ENCODE results near the gene LYRM2. TPM values are rescaled to one million over a fixed set of nuclear protein-coding genes. Genes with fewer than 3 reads are reported as not detected.

The LYRM2 gene
- total RNA-seq, 3 donors from 2014 or later: 29.1 to 32.8 (median 29.7) TPM

DNA sequence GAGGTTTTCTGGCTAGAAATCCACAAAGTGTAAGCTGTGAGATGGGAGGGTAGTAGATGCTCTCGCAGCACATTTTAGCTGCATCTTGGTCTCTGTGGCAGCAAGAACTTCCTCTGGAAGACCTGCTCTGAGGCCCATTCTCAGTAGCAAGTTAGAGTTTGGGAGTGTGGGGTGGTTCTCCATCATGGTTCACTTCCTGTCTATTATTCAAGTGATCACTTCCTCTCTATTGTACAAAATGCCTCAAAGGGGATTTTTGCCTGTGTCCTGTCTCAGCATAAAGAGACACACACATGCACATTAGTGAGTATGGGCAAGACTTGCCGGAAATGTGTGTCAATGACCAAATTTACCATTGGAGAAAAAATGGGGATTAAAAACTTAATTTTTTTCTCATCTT lies 42.5 kb downstream of the LYRM2 start:
- Mint-ChIP-seq H3K36me3 (ENCODE audit: insufficient read depth) (peaks cover 5% of the 10 kb centered on the region), H3K9me3 (peaks cover 5% of the 10 kb centered on the region), H3K4me3 (no peak overlapping the region), H3K4me1 (ENCODE audit: low read depth) (peaks cover 17% of the 10 kb centered on the region), H3K27me3 (ENCODE audit: low read depth) (no peaks in the 10 kb centered on the region)
- ATAC-seq (peak; percentile 48 to 62), DNase-seq (no peak)

DNA sequence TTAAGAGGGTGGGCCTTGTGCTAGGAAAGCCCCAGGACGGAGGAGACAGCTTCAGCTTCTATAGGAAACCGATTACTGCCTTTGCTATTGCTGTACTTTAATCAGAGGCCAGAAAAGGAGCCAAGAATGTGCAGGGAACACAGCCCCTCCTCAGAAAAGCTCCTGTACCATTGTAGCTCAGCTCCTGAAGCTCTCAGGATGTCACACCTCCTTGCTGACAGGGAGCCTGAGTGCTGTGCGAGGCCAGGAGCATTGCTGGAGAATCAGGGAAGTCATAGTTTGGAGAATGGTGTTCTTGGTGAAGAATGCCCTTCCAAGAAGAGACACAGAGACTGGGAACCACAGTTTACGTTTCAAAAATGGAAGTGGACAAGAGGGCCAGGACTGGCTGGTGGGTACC lies 46.8 kb downstream of the LYRM2 start:
- no peak overlapping the region for H3K4me3 Mint-ChIP-seq
- H3K9me3 Mint-ChIP-seq: no peaks in the 10 kb centered on the region
- ATAC-seq: no peak
- no peak for DNase-seq
- H3K36me3 Mint-ChIP-seq (ENCODE audit: insufficient read depth): no peaks in the 10 kb centered on the region
- peaks cover 10% of the 10 kb centered on the region for H3K4me1 Mint-ChIP-seq (ENCODE audit: low read depth)
- no peaks in the 10 kb centered on the region for H3K27me3 Mint-ChIP-seq (ENCODE audit: low read depth)

DNA sequence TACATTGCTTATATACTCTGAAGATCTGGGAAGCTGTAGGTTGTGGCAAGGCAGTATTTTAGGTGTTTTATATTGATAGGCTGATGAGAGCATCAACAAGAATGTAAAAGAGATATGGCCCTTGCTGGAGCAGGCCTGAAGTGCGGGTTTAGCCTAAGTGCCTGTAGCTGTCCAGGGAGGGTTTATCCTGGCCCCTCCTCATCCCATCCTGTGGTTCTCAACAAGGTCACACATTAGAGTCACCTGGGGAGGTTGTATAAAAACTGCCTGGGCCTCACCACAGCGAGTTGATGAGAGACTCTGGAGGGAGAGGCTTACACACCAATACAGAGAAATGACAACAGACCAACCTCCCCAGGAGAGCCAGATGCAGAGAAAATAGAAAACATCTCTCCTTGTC lies 48.4 kb downstream of the LYRM2 start:
- no peaks in the 10 kb centered on the region for H3K36me3 Mint-ChIP-seq (ENCODE audit: insufficient read depth)
- DNase-seq (no peak), ATAC-seq (no peak)
- no peaks in the 10 kb centered on the region for H3K27me3 Mint-ChIP-seq (ENCODE audit: low read depth)
- H3K4me3 Mint-ChIP-seq: no peak overlapping the region
- H3K9me3 Mint-ChIP-seq: no peaks in the 10 kb centered on the region
- H3K4me1 Mint-ChIP-seq (ENCODE audit: low read depth): no peaks in the 10 kb centered on the region

DNA sequence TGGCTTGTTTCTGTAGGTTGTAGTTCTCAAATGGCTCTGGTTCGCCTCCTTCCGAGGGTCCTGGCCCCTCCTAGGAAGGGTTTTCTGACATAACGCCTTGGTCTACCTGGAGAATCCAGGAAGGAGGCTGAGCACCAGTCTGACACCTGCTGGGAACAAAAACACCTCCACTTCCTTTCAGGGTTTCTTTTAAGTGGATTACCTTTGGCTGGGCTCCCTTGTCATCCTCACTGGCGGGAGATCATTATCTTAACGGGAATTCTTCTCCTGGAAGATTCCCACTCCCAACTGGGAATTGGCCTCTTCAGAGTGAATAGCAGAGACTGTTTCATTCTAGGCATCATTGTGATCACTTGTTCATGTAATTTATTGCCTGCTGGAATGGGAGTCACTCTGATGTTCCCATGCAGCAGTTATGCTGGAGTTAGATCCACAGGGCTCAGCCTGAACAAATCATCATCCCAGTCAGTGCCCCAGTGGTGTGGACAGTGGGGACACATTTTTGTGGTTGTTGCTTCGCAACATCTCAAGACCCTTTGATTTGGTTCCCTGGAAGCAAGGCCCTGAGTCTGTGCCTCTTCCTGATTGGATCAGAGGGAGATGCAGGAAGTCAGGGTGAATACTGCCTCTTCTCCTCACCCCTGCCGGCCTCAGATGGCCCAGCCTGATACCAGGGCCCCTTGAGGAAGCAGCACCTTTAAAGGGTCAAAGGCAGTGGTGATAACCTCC lies 49.1 kb downstream of the LYRM2 start:
- Mint-ChIP-seq H3K27me3 (ENCODE audit: low read depth) (no peaks in the 10 kb centered on the region), H3K4me3 (no peak overlapping the region), H3K9me3 (no peaks in the 10 kb centered on the region), H3K36me3 (ENCODE audit: insufficient read depth) (no peaks in the 10 kb centered on the region), H3K4me1 (ENCODE audit: low read depth) (no peaks in the 10 kb centered on the region)
- DNase-seq (no peak), ATAC-seq (no peak)

DNA sequence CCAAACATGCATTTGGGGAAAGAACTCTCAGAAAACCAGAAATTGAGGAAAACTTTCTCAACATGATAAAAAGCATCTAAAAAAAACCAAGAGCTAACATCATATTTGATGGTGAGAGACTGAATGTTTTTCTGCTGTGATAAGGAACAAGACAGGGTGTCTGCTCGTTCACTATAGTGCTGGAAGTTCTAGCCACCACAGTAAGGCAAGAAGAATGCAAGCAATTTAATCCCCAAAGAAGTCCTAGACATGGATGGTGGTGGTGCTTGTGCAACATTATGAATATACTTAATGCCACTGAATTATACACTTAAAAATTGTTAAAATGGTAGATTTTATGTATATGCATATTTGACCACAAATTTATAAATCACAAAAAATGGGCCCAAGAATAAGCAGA lies 53.4 kb downstream of the LYRM2 start:
- Mint-ChIP-seq H3K27me3 (ENCODE audit: low read depth) (no peaks in the 10 kb centered on the region), H3K4me1 (ENCODE audit: low read depth) (no peaks in the 10 kb centered on the region), H3K36me3 (ENCODE audit: insufficient read depth) (no peaks in the 10 kb centered on the region), H3K9me3 (no peaks in the 10 kb centered on the region), H3K4me3 (no peak overlapping the region)
- DNase-seq (no peak), ATAC-seq (no peak)

DNA sequence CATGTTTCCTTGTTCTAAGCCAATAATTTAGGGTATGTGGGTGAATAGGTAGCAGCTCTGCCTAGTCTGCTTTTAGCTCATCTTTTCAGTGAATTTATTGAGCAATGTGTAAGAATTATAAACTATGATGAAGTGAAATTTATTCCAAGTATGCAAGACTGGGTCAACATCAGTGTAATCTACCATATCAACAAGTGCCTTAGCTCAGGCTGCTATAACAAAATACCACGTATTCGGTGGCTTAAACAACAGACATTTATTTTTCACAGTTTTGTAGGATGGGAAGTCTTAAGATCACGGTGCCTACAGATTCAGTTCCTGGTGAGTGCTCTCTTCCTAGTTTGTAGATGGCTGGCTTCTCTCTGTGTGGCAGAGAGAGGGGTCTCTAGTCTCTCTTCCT lies 54.0 kb downstream of the LYRM2 start:
- no peaks in the 10 kb centered on the region for H3K9me3 Mint-ChIP-seq
- no peak overlapping the region for H3K4me3 Mint-ChIP-seq
- no peaks in the 10 kb centered on the region for H3K27me3 Mint-ChIP-seq (ENCODE audit: low read depth)
- no peaks in the 10 kb centered on the region for H3K4me1 Mint-ChIP-seq (ENCODE audit: low read depth)
- ATAC-seq (no peak), DNase-seq (no peak)
- no peaks in the 10 kb centered on the region for H3K36me3 Mint-ChIP-seq (ENCODE audit: insufficient read depth)

DNA sequence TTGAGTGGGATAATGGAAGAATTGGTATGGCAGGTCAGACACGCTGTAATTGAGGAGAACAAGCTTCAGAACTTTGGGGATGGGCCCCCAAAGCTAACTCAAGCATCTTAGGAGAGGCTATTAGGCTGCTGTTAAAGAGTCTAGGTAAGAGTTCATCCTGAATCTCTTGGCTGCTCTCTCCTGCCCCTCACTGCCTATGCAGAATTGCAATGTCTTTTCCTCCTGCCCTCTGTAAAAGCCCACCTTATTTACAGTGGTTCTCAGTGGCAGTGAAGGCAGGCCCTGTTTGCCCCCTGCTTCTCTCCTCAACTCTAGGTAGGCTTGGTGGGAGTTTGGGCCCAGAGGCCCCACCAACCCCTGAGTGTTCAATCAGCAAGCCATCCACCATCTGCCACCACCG lies 55.0 kb downstream of the LYRM2 start:
- Mint-ChIP-seq H3K9me3 (no peaks in the 10 kb centered on the region), H3K4me3 (no peak overlapping the region), H3K36me3 (ENCODE audit: insufficient read depth) (no peaks in the 10 kb centered on the region), H3K4me1 (ENCODE audit: low read depth) (no peaks in the 10 kb centered on the region), H3K27me3 (ENCODE audit: low read depth) (no peaks in the 10 kb centered on the region)
- DNase-seq (no peak), ATAC-seq (no peak)

DNA sequence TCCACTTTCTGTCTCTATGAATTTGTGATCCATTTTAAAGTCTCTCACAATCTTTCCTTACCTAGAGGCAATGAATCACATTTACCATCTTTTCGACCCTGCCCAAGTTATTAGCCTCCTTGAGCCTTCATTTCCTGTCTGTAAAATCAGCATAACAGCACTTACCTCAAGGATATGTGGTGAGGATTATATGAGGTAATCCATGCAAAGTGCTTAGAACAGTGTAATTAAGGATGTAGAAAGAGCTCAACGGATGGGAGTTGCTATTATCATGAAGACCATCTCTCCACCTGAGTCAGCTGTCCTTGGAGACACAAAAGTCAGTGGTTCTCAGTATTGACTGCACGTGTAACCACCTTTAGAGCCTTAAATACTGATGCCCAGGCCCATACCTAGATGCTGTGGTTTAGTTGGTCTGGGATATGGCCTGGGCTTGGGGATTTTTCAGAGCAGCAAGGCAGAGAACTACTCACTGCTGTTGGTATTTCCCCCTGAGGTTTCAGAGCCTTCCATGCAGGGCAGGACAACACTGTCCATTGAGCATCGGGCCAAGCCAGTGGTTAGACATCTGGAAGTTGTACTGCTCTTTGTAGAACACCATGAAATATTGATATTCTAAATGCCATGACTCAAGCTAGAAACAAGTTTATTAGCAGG lies 55.8 kb downstream of the LYRM2 start:
- no peaks in the 10 kb centered on the region for H3K36me3 Mint-ChIP-seq (ENCODE audit: insufficient read depth)
- H3K27me3 Mint-ChIP-seq (ENCODE audit: low read depth): no peaks in the 10 kb centered on the region
- DNase-seq: no peak
- H3K4me1 Mint-ChIP-seq (ENCODE audit: low read depth): no peaks in the 10 kb centered on the region
- no peak overlapping the region for H3K4me3 Mint-ChIP-seq
- H3K9me3 Mint-ChIP-seq: no peaks in the 10 kb centered on the region
- no peak for ATAC-seq

DNA sequence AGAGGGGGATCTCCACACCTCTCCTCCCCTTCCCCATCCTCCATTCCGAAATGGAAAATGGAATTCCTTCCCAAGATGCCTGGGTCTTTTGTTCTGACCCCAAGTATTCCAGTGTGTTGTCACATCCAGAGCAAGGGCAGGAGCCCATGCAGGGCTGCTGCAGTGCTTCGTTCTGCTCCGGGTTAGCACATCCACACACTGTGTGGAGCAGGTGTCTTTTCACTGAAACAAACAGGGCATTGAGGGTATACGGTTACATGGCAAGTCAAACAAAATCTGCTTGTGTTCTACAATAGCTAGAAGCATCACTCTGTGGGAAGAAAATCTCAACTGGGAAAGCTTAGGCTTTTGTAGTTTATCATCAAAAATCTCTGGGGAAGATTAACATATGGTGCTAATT lies 56.9 kb downstream of the LYRM2 start:
- no peaks in the 10 kb centered on the region for H3K36me3 Mint-ChIP-seq (ENCODE audit: insufficient read depth)
- ATAC-seq (no peak), DNase-seq (no peak)
- H3K4me3 Mint-ChIP-seq: no peak overlapping the region
- H3K9me3 Mint-ChIP-seq: no peaks in the 10 kb centered on the region
- peaks cover under 1% of the 10 kb centered on the region for H3K27me3 Mint-ChIP-seq (ENCODE audit: low read depth)
- H3K4me1 Mint-ChIP-seq (ENCODE audit: low read depth): no peaks in the 10 kb centered on the region

DNA sequence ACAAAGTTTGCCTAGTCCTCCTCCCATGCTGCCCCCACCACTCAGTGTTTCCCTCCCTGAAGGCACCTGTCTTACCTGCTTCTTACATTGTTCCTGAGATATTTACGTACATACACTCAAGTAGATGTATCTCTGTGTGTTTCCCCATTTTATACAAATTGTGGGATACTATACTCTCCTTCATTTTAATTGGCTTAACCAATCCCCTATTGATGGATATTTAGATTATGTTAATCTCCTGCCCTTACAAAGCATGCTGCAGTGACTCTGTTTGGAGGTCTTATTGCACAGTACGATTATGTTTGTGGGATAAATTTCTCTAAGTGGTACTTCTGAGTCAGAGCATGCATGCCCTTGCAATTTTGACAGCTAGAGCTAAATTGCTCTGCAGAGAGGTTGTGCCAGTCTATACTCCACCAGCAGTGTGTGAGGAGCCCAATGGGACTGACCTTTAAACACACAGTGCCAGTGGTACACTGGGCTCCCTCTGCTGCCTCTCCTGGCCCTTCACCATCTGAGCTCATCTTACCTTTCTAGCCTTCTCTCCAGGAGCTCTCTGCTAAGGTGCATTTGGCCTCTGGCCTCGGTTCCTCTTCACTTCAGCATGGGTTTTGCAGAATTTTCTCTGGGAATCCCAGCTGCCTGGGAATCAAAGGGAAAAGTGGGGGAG lies 57.4 kb downstream of the LYRM2 start:
- no peak for ATAC-seq
- Mint-ChIP-seq H3K4me3 (no peak overlapping the region), H3K27me3 (ENCODE audit: low read depth) (peaks cover 2% of the 10 kb centered on the region), H3K36me3 (ENCODE audit: insufficient read depth) (no peaks in the 10 kb centered on the region), H3K4me1 (ENCODE audit: low read depth) (no peaks in the 10 kb centered on the region), H3K9me3 (no peaks in the 10 kb centered on the region)
- no peak for DNase-seq

DNA sequence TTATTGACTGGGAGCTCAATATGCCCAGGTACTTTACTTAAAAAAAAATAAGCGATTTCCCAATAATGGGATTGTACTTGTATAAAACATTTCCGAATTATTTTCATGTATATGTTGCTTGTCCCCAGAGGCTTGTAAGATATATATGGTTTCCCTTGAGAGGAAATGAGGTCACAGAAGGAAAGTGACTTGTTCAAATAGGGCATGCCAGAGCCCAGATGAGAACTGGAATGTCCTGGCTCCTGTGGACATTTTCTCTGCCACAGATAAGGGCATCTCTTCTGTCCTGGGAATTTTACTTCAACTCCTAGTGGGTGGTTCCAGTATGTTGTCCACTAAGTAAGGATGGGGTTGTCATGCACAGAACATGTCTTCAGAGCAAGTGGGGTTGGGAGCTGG lies 63.0 kb downstream of the LYRM2 start:
- ATAC-seq (no peak), DNase-seq (no peak)
- H3K36me3 Mint-ChIP-seq (ENCODE audit: insufficient read depth): no peaks in the 10 kb centered on the region
- H3K9me3 Mint-ChIP-seq: no peaks in the 10 kb centered on the region
- no peak overlapping the region for H3K4me3 Mint-ChIP-seq
- peaks cover 2% of the 10 kb centered on the region for H3K27me3 Mint-ChIP-seq (ENCODE audit: low read depth)
- no peaks in the 10 kb centered on the region for H3K4me1 Mint-ChIP-seq (ENCODE audit: low read depth)

DNA sequence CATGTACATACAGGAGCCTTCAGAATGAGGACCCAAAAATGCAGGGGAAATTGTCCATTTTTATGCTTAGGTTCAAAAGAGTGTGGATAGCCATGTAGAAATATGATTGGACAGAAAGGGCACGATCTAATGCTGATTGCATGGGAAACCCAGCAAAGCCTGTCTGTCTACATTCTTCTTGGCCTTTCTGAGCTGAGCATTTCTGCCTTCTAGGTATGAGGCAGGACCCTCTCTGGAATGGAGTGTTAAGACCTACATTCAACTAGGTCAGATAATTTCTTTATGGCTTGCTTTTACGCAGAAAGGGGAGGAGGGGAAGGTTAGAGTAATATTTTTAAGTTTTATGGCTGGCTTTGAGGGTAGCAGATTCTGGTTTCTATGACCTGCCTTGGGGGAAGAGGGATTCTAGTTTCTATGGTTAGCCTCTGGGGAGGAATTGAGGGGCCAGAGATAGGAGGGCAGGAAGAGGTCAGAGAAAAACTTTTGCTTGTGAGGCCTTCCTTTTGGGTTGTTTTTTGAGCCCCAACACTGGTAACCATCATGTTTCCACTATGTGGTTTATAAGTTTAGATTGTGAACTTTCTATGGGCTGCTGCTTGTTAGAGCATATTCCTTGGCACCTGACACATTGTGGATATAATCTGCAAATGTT lies 63.5 kb downstream of the LYRM2 start:
- H3K27me3 Mint-ChIP-seq (ENCODE audit: low read depth): peaks cover 2% of the 10 kb centered on the region
- no peaks in the 10 kb centered on the region for H3K9me3 Mint-ChIP-seq
- peaks cover 2% of the 10 kb centered on the region for H3K36me3 Mint-ChIP-seq (ENCODE audit: insufficient read depth)
- ATAC-seq: no peak
- no peak for DNase-seq
- H3K4me1 Mint-ChIP-seq (ENCODE audit: low read depth): no peaks in the 10 kb centered on the region
- no peak overlapping the region for H3K4me3 Mint-ChIP-seq

DNA sequence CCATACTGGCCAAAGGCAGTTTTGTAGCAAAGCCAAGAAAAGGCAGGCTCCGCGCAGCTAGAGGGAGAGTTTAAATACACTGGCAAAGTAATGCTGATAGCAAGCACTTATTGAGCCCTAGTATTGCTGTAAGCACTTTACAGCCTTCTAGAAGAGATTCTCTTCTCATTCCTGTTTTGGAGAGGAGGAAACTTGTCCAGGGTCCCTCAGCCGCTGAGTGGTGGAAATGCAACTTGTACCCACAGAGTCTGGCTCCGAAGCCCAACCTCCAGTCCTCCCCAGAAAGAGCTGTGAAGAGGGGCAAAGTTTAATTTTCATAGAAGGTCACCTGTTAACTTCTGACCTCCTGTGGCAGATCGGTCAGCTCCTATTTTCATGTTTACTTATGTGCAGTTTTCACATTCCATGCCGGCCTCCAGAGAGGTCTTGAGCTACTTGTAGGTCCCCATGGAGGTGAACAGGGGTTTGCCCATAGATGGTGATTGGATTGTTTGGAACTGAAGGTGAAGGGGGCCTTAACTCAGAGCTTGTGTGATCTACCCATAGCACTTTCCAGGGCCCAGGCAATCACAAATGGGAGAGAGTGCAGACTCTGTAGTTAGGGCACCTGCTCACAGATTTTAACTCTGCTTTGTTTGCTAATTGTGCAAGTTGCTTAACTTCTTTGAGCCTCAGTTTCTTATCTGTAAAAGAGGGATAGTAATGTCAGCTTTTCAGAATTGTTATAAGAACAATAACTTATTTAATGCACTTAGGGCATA lies 70.7 kb downstream of the LYRM2 start:
- no peak for ATAC-seq

More for the DNA sequence above, 70.7 kb downstream of the LYRM2 start:
- H3K4me1 Mint-ChIP-seq (ENCODE audit: low read depth): no peaks in the 10 kb centered on the region
- H3K4me3 Mint-ChIP-seq: no peak overlapping the region
- H3K27me3 Mint-ChIP-seq (ENCODE audit: low read depth): no peaks in the 10 kb centered on the region
- no peaks in the 10 kb centered on the region for H3K9me3 Mint-ChIP-seq
- no peak for DNase-seq
- H3K36me3 Mint-ChIP-seq (ENCODE audit: insufficient read depth): peaks cover 2% of the 10 kb centered on the region

All from activated T-cell treated with anti-CD3 and anti-CD28 coated beads, Interleukin-2, amount 50 U/mL, for 4 hours (primary cell).